ENCODE data around the gene GFY.
"Not testable (repeated sequence)": the region's sequence is repeated elsewhere in the genome, so short reads cannot be mapped to it uniquely, and the experiment has no call there.

Gene GFY

GRCh38 chr19:49442354-49442753, 17.2 kb downstream of the GFY start:
- peaks cover 0 to 10% of the 10 kb centered on the region in 2 donors for H3K4me1 ChIP-seq (ENCODE audit: control insufficient read depth in 2 of 2, insufficient read depth in 1 of 2, low read depth in 1 of 2, low read length in 2 of 2)
- H4K91ac ChIP-seq (ENCODE audit: low read depth, low read length, poor library complexity) = no peak overlapping the region
- DNase-seq (ENCODE audit: low spot score) = no peak
- peak overlapping the region; percentile 3 for H2AK5ac ChIP-seq (ENCODE audit: low read depth, low read length)
- no peak overlapping the region for H2BK120ac ChIP-seq (ENCODE audit: low read depth, low read length)
- peak overlapping the region in 1 of 2 donors; percentile 25 for H3K4me3 ChIP-seq (ENCODE audit: low read length in 2 of 2)
- peak overlapping the region; percentile 53 for H3K4me2 ChIP-seq (ENCODE audit: insufficient read depth, low read length, poor library complexity, severe bottlenecking)
- H3K79me1 ChIP-seq (ENCODE audit: low read depth, low read length) = peaks cover 1% of the 10 kb centered on the region
- H3K27me3 ChIP-seq (ENCODE audit: control insufficient read depth in 3 of 3, insufficient read depth in 3 of 3, low read depth in 1 of 3, low read length in 3 of 3) = peaks cover 9 to 50% (median 50%) of the 10 kb centered on the region in 3 experiments
- no peaks in the 10 kb centered on the region for H3K9me3 ChIP-seq (replicated peaks in 1 of 2; ENCODE audit: control insufficient read depth in 2 of 2, insufficient read depth in 1 of 2, low read depth in 1 of 2, low read length in 2 of 2)
- H3K9ac ChIP-seq (ENCODE audit: low read depth, low read length, poor library complexity) = no peak overlapping the region
- H3K36me3 ChIP-seq (replicated peaks in 1 of 2; ENCODE audit: control insufficient read depth in 2 of 2, insufficient read depth in 2 of 2, low read length in 2 of 2) = peaks cover 9 to 10% of the 10 kb centered on the region in 2 donors
- no peak overlapping the region for H3K27ac ChIP-seq (replicated peaks; ENCODE audit: low read length)
- H2BK12ac ChIP-seq (ENCODE audit: low read length) = no peak overlapping the region
- no peak overlapping the region for H4K8ac ChIP-seq (ENCODE audit: low read depth, low read length)
- no peak overlapping the region for H3K23ac ChIP-seq (ENCODE audit: low read depth, low read length, poor library complexity)
- WGBS, 2 donors (ENCODE audit: extremely low coverage in 2 of 2, insufficient read length in 2 of 2, insufficient replicate concordance in 1 of 2) = no CpG with 5 or more reads among the region's 11 CpGs
- H3K4ac ChIP-seq (ENCODE audit: low read length) = no peak overlapping the region
- H3K14ac ChIP-seq (ENCODE audit: low read length) = no peak overlapping the region
- H3K18ac ChIP-seq (ENCODE audit: low read length) = peak overlapping the region; percentile 50
- no peak overlapping the region for H2BK15ac ChIP-seq (ENCODE audit: low read length)
- peak overlapping the region; percentile 99 for H2AFZ ChIP-seq (ENCODE audit: low read length)
- no peak overlapping the region for H2BK5ac ChIP-seq (ENCODE audit: low read length)

GRCh38 chr19:49442771-49443365, 17.7 kb downstream of the GFY start:
- peak overlapping the region; percentile 75 for H2BK5ac ChIP-seq (ENCODE audit: low read length)
- H3K9me3 ChIP-seq (replicated peaks in 1 of 2; ENCODE audit: control insufficient read depth in 2 of 2, insufficient read depth in 1 of 2, low read depth in 1 of 2, low read length in 2 of 2) = no peaks in the 10 kb centered on the region
- peak overlapping the region; percentile 94 for H2BK15ac ChIP-seq (ENCODE audit: low read length)
- H3K4me1 ChIP-seq (ENCODE audit: control insufficient read depth in 2 of 2, insufficient read depth in 1 of 2, low read depth in 1 of 2, low read length in 2 of 2) = peaks cover 0 to 10% of the 10 kb centered on the region in 2 donors
- peak overlapping the region; percentile 100 for H3K4me2 ChIP-seq (ENCODE audit: insufficient read depth, low read length, poor library complexity, severe bottlenecking)
- peak overlapping the region; percentile 82 for H3K27ac ChIP-seq (replicated peaks; ENCODE audit: low read length)
- peak overlapping the region; percentile 80 for H3K23ac ChIP-seq (ENCODE audit: low read depth, low read length, poor library complexity)
- H2AK5ac ChIP-seq (ENCODE audit: low read depth, low read length) = no peak overlapping the region
- H3K79me1 ChIP-seq (ENCODE audit: low read depth, low read length) = peaks cover 4% of the 10 kb centered on the region
- no CpG with 5 or more reads among the region's 43 CpGs for WGBS, 2 donors (ENCODE audit: extremely low coverage in 2 of 2, insufficient read length in 2 of 2, insufficient replicate concordance in 1 of 2)
- DNase-seq (ENCODE audit: low spot score) = peak; percentile 92
- no peak overlapping the region for H4K8ac ChIP-seq (ENCODE audit: low read depth, low read length)
- peaks cover 12 to 15% of the 10 kb centered on the region in 2 donors for H3K36me3 ChIP-seq (replicated peaks in 1 of 2; ENCODE audit: control insufficient read depth in 2 of 2, insufficient read depth in 2 of 2, low read length in 2 of 2)
- peak overlapping the region; percentile 99 for H2AFZ ChIP-seq (ENCODE audit: low read length)
- H4K91ac ChIP-seq (ENCODE audit: low read depth, low read length, poor library complexity) = no peak overlapping the region
- peak overlapping the region; percentile 92 for H3K9ac ChIP-seq (ENCODE audit: low read depth, low read length, poor library complexity)
- peak overlapping the region; percentile 90 for H2BK12ac ChIP-seq (ENCODE audit: low read length)
- peak overlapping the region; percentile 47 to 84 for H3K4me3 ChIP-seq (ENCODE audit: low read length in 2 of 2)
- peak overlapping the region; percentile 98 for H3K4ac ChIP-seq (ENCODE audit: low read length)
- H3K14ac ChIP-seq (ENCODE audit: low read length) = peak overlapping the region; percentile 8
- H2BK120ac ChIP-seq (ENCODE audit: low read depth, low read length) = no peak overlapping the region
- H3K18ac ChIP-seq (ENCODE audit: low read length) = peak overlapping the region; percentile 95
- H3K27me3 ChIP-seq (ENCODE audit: control insufficient read depth in 3 of 3, insufficient read depth in 3 of 3, low read depth in 1 of 3, low read length in 3 of 3) = peaks cover 8 to 45% (median 45%) of the 10 kb centered on the region in 3 experiments

DNA sequence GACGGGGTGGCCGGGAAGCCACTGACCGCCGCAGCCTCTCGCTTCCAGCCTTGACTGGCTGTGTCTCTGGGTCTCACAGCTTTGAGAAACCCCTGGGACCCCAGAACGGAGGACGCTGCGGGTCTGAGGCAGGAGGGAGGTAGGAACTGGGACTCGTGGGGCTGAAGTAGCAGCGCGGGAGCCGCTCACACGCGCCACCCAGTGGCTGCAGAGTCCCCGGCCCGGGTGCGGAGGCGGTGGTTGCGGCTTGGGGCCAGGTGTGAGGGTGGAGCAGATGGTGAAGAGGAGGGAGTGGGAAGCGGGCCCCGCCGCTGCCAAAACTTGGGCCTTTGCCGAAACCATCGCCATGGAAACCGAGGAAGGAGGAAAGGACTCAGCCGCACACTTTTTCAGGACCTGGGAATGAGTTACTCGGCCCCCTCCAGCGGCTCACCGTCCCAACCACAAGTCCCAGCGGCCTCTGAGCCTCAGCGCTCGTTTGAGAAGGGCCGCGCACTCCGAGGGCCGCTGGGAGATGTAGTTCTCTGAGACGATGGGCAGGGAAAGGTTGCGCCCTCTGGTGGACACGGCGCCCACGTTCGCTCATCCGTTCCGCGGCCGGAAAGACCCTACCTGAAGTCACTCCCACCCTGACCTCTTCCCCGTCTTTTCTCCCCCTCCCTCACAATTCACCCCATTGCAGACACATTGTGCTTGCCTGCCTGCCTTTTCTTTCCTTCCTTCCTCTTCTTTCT, 18.3 kb downstream of the GFY start:
- Histone ChIP-seq H3K79me1 (ENCODE audit: low read depth, low read length) (peaks cover 8% of the 10 kb centered on the region), H3K36me3 (replicated peaks in 1 of 2; ENCODE audit: control insufficient read depth in 2 of 2, insufficient read depth in 2 of 2, low read length in 2 of 2) (peaks cover 18 to 22% of the 10 kb centered on the region in 2 donors), H3K9me3 (replicated peaks in 1 of 2; ENCODE audit: control insufficient read depth in 2 of 2, insufficient read depth in 1 of 2, low read depth in 1 of 2, low read length in 2 of 2) (no peaks in the 10 kb centered on the region), H3K9ac (ENCODE audit: low read depth, low read length, poor library complexity) (peak overlapping the region; percentile 92), H3K4me3 (ENCODE audit: low read length in 2 of 2) (peak overlapping the region; percentile 47 to 84), H2AK5ac (ENCODE audit: low read depth, low read length) (no peak overlapping the region), H3K4me2 (ENCODE audit: insufficient read depth, low read length, poor library complexity, severe bottlenecking) (peak overlapping the region; percentile 100), H3K23ac (ENCODE audit: low read depth, low read length, poor library complexity) (peak overlapping the region; percentile 80), H3K4ac (ENCODE audit: low read length) (peak overlapping the region; percentile 98), H3K14ac (ENCODE audit: low read length) (no peak overlapping the region), H2BK120ac (ENCODE audit: low read depth, low read length) (no peak overlapping the region), H2AFZ (ENCODE audit: low read length) (peak overlapping the region; percentile 99), H3K27me3 (ENCODE audit: control insufficient read depth in 3 of 3, insufficient read depth in 3 of 3, low read depth in 1 of 3, low read length in 3 of 3) (peaks cover 8 to 38% (median 38%) of the 10 kb centered on the region in 3 experiments), H3K18ac (ENCODE audit: low read length) (peak overlapping the region; percentile 95), H3K27ac (replicated peaks; ENCODE audit: low read length) (peak overlapping the region; percentile 82), H3K4me1 (ENCODE audit: control insufficient read depth in 2 of 2, insufficient read depth in 1 of 2, low read depth in 1 of 2, low read length in 2 of 2) (peaks cover 0 to 12% of the 10 kb centered on the region in 2 donors), H4K91ac (ENCODE audit: low read depth, low read length, poor library complexity) (no peak overlapping the region), H2BK5ac (ENCODE audit: low read length) (peak overlapping the region; percentile 75), H2BK12ac (ENCODE audit: low read length) (peak overlapping the region; percentile 90), H4K8ac (ENCODE audit: low read depth, low read length) (no peak overlapping the region), H2BK15ac (ENCODE audit: low read length) (peak overlapping the region; percentile 94)
- DNase-seq (ENCODE audit: low spot score) = peak; percentile 96
- WGBS, 2 donors (ENCODE audit: extremely low coverage in 2 of 2, insufficient read length in 2 of 2, insufficient replicate concordance in 1 of 2) = no CpG with 5 or more reads among the region's 47 CpGs

GRCh38 chr19:49444100-49444700, 19.0 kb downstream of the GFY start:
- not testable (repeated sequence) for H3K18ac ChIP-seq (ENCODE audit: low read length); H2BK12ac ChIP-seq (ENCODE audit: low read length); H2BK5ac ChIP-seq (ENCODE audit: low read length); H2AK5ac ChIP-seq (ENCODE audit: low read depth, low read length); H3K9ac ChIP-seq (ENCODE audit: low read depth, low read length, poor library complexity); H3K23ac ChIP-seq (ENCODE audit: low read depth, low read length, poor library complexity); H4K91ac ChIP-seq (ENCODE audit: low read depth, low read length, poor library complexity); H3K4me2 ChIP-seq (ENCODE audit: insufficient read depth, low read length, poor library complexity, severe bottlenecking); DNase-seq (ENCODE audit: low spot score); H2BK120ac ChIP-seq (ENCODE audit: low read depth, low read length); H3K79me1 ChIP-seq (ENCODE audit: low read depth, low read length); H3K4ac ChIP-seq (ENCODE audit: low read length); H3K27ac ChIP-seq (replicated peaks; ENCODE audit: low read length); H4K8ac ChIP-seq (ENCODE audit: low read depth, low read length); H2BK15ac ChIP-seq (ENCODE audit: low read length); H3K4me3 ChIP-seq (ENCODE audit: low read length in 2 of 2); H3K9me3 ChIP-seq (replicated peaks in 1 of 2; ENCODE audit: control insufficient read depth in 2 of 2, insufficient read depth in 1 of 2, low read depth in 1 of 2, low read length in 2 of 2); H3K14ac ChIP-seq (ENCODE audit: low read length)
- peaks cover 0 to 12% of the 10 kb centered on the region in 2 donors for H3K4me1 ChIP-seq (ENCODE audit: control insufficient read depth in 2 of 2, insufficient read depth in 1 of 2, low read depth in 1 of 2, low read length in 2 of 2)
- H3K27me3 ChIP-seq (ENCODE audit: control insufficient read depth in 3 of 3, insufficient read depth in 3 of 3, low read depth in 1 of 3, low read length in 3 of 3) = peaks cover 8 to 32% (median 32%) of the 10 kb centered on the region in 3 experiments
- no CpG with 5 or more reads among the region's 5 CpGs for WGBS, 2 donors (ENCODE audit: extremely low coverage in 2 of 2, insufficient read length in 2 of 2, insufficient replicate concordance in 1 of 2)
- peak overlapping the region; percentile 99 for H2AFZ ChIP-seq (ENCODE audit: low read length)
- H3K36me3 ChIP-seq (replicated peaks in 1 of 2; ENCODE audit: control insufficient read depth in 2 of 2, insufficient read depth in 2 of 2, low read length in 2 of 2) = peaks cover 23 to 28% of the 10 kb centered on the region in 2 donors
